GM21717 (cell line): ENCODE measurements around the gene TICAM2.

Experiments
- ATAC-seq: cut with Tn5 transposase; IDR thresholded peaks from one replicate; pipeline ENCODE4 v1.9.1; 2021; ENCODE audit warnings: mild to moderate bottlenecking, moderate library complexity; ENCODE audit not compliant: unreplicated experiment

TICAM2 gene

DNA sequence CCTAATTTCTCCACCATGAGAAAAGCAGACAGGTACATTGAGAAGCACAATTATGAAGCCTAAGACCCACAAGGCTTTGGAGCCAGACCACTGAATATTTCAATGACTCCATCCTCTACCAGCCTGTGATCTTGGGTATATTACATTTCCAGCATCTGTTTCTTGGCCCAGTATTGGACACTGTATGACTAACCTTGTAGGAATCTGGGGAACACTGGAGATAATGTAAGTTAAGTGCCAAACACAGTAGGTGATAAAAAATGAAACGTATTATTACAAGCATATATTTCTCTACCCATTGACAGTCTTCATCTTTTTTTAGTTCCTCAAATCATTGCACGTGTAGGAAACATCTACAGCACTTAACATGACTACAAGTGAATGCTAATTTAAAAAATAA lies 29.1 kb downstream of the TICAM2 start:
- no peak for ATAC-seq

DNA sequence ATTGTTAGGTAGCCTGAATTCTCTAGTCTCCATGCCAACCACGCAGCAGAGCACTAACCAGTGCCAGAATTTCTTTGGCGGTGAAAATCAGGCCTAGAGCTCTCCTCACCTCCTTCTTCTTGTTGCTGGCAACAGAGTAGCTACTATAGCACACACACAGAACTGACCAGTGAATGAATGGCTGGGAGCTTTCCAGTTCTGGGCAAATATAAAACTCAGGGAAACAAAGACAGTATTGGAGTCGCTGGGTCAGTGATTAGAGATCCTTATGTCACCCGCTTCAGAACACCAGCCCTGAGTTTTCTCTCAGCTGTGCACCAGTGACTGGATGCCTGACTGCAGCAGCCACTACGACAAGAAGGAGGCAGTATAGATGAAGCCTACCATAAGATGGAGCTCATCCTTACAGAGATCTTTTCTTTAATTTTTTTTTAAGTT lies 30.8 kb downstream of the TICAM2 start:
- ATAC-seq: no peak

DNA sequence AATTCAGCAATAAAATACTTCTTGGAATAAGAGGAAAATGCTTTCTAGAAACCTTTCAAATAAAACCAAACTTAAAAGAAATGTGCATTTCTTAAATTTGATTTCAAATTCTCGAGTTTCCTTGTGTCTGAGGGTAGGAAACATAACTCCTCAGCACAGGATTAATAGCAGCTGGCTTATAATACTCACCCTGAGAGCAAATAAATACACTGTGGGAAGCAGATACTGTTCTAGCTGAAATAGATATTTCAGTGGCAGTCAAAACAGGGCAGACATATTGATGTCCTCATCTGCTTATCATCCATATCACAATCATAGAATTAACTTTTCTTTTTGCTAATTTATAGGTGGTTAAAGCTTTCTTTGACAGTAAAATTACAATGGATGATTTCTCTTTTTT lies 33.6 kb downstream of the TICAM2 start:
- ATAC-seq: no peak

DNA sequence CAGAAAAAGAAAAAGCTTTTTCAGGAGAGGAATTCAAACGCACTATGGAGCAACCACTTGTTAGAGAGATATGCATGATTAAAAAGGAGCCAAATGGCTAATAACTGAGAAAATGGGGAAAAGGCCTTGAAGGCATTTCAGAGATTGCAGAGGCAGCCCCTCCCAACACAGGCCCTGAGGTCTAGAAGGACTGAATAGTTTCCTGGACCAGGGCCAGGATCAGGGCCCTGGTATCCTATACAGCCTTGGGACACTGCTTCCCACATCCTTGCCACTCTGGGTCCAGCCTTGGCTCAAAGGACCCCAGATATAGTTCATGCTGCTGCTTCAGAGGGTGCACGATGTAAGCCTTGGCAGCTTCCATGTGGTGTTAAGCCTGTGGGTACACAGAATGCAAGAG lies 37.0 kb downstream of the TICAM2 start:
- no peak for ATAC-seq

DNA sequence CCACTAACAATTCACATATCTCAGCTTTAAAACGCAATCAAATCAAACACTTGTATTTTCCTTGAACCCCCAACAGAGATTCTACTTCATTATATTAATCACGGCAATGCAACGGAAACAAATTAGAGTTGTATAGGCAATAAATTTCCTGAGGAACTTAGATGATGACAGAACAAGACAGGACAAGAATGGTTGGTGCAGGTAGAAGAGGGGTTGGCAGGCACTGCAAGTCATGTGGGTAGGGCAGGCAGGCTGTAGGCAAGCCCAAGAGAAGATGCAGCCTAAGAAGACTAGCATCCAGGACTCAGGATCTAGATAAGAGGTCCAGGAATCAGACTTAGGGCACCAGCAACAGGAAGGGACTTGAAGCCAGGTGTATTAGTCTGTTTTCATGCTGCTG lies 41.1 kb downstream of the TICAM2 start:
- no peak for ATAC-seq

DNA sequence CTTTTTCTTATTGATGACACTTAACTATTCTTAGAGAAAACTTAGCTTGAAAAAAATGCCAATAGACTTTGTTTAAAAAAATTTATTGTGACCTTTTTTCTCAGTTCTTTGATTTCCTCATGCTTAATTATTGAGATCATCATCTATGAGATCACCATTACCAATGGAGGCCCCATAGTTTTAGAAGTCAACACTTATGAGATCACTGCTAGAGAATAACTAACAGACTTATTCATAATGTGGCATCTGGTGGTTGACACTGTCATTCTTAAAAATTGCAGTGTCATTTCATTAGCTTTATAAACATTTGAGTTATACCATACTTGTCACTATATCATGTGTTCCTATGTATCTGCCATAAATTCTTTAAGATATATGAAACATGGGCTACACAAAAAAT lies 42.8 kb downstream of the TICAM2 start:
- ATAC-seq: no peak

DNA sequence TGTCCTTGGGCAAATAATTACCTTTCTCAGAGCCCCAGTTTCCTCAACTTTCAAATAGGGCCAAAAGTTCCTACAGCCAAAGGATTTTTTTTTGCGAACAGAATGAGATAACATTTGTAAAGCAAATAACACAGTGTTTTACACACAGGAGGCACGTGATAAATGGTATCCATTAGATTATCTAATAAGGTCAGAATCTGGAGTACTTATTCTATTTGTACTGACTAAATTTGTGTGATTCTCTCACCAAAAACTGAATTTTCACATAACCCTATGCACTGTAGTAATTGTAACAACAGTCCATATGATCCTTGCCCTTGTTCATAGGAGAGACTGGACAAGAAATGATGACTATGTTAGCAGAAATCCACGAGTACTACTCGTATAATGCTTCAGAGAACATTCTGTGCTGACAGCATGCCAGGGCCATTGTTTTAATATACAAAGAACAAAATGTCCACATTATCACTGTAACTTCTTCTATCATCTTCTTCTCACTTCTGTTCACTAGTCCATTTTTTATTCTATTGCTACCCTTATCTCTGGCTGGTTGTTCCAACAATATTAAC lies 43.8 kb downstream of the TICAM2 start:
- ATAC-seq: no peak

DNA sequence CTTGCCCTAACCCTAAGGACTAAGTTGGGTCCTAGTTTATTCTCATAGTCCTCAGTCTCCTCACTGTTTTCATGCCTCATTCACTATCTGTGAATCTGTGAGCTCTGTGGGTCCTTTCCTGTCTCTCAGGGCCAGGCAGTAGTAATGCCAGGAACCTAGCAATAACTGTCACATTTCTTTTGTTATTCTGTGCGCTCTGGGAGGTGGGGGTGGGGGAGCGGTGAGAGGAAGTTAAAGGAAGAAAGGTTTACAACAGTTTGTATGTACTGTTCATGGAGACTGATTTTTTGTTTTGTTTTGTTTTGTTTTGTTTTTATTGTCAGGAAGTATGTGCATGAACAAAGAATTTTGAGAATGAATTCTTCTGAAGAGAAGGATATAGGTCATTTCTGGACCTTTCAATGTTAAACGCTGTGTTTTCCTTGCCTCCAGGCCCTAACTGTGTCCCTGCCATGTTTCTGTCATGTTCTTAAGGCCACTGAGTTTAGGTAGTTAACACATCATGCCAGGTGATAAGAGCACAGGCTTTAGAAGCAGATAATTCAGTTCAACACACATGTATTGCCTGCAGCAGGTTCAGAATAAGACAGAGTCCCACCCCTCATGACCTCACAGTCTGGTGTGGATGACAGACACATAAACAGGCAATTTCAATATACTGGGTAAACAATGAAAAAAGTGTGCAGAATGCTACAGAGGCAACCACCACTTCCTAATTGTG lies 44.5 kb downstream of the TICAM2 start:
- ATAC-seq: no peak

DNA sequence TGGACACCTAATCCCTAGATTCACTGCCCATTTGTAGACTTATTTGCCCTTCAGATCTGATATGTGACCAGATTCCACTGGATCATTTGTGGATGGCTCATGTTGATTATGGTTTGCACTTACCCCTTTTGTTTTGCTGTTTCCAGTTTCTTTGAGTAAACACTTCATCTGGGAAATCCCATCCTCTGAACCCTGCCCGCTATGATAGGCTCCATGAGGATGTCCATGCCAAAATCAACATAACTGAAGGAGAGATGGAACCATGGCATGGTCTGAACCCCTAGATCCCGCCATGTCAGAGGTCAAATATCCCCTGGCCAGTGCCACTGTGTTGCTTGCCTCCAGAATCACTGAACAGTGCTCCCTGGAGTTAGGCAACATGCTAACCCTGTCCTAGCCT lies 46.0 kb downstream of the TICAM2 start:
- no peak for ATAC-seq

DNA sequence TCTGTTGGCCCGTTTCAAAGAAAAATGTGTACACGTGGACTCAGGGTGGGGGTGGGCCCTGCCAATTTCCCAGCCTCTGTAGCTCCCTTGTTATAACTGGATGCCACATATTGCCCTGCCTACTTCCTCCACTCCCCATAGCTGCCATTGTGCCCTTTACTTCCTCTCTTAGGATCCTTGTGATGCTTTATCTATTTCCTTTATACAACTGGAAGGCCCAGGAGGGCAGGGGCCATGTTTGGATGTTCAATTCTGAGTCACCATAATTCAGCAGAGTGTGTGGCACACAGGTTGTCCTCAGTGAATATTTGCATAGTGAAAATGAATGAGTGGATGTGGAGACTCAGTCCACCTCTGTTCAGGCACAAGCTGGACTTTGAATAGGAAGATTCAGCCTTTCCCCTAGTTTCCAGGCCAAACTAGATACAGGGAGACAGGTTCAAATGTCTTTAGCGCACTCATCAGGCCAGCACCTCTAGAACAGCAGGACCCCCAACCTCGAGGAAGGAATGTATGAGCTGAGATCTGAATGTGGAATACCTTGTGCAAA lies 47.1 kb downstream of the TICAM2 start:
- ATAC-seq: no peak

DNA sequence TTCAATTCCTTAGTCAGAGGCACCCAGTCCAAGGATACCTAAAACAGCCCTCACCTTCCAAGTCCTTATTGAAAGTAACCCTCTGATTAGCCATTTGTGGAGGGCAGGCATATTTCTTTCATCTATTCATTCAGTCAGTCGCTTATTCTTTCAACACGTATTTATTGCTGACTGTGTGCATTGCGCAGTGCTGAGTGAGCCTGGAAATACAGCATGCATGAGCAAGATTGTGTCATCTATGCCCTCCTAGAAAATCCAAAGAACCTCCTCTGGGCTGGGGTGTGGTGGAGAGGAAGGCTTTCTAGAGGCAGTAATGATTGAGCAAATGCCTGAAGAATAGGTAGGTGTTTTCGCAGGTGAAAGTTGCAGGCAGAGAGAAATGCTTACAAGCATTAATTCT lies 49.2 kb downstream of the TICAM2 start:
- no peak for ATAC-seq

DNA sequence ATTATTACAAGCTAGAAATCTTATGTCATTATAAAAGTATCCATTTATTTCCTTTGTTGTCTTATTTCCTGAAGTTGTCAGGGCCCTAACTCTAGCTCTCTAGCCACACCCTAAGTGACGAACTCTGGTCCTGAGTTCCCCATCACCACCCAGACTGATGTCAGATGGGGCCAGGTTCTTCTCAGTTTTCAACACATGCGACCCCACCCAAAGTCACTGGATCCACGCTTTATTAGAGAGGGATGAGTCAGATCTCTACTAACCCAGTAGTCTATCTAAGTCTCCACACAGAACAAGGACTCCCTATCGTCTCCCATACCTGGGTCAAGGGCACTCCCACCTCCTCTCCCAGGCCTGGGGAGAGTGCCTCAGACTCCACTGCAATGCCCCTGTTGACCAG lies 50.9 kb downstream of the TICAM2 start:
- no peak for ATAC-seq

DNA sequence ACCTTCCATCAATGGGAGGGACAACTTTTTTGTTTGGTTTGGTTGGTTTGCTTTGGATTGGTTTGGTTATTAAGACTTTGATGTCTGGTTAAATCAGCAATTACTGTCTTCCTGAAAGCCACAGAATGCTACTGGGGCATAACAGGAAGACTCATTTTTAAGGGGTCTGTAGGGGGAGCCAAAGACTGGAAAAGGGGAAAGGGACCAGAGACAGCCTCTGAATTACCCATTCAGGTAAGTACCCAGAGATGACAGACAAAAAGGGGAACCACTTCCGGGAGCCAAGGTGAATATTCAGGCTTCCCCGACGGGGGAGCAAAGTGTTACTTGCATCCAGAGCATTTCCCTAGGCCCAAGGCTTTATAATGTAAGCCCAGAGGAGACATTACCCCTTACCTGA lies 53.1 kb downstream of the TICAM2 start:
- no peak for ATAC-seq

DNA sequence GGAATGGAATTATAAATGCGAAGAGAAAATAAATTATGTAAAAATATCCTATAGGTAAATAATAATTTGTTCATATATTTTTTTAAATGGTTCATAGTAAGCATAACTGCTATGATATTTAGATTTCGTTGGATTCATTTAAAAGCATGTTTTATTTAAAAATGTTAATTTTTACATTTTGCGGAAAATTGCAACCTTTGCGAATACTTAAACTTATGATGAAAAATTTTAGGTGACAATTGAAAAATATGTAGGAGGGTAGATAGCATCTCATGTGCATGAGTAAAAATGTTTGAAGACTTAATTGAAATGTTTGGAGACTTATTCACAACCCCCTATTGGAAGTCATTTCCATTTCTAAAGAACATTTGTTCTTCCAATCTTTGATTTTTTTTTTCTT lies 53.6 kb downstream of the TICAM2 start:
- ATAC-seq: no peak

DNA sequence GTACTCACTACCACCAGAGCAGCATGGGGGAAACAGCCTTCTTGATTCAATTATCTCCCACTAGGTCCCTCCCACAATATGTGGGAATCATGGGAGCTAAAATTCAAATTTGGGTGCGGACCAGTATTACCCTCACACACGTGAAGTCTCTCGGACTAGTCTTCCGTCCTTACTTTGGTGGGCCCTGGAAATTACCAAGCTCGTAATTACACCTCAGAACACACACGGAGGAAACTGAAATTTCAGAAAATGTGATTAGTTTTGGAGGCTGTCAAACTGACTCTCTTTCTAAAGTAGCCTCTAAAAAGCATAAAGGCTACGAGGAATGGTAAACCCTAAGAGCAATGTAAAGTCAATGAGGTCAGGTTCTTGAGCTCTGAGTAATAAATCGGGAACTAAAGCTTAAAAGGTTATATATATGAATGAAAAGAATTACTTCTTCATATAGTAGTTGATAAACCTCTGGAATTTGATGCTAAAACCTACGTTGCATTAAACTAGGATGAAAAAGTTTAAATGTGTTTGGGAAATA lies 56.9 kb downstream of the TICAM2 start:
- ATAC-seq: no peak

DNA sequence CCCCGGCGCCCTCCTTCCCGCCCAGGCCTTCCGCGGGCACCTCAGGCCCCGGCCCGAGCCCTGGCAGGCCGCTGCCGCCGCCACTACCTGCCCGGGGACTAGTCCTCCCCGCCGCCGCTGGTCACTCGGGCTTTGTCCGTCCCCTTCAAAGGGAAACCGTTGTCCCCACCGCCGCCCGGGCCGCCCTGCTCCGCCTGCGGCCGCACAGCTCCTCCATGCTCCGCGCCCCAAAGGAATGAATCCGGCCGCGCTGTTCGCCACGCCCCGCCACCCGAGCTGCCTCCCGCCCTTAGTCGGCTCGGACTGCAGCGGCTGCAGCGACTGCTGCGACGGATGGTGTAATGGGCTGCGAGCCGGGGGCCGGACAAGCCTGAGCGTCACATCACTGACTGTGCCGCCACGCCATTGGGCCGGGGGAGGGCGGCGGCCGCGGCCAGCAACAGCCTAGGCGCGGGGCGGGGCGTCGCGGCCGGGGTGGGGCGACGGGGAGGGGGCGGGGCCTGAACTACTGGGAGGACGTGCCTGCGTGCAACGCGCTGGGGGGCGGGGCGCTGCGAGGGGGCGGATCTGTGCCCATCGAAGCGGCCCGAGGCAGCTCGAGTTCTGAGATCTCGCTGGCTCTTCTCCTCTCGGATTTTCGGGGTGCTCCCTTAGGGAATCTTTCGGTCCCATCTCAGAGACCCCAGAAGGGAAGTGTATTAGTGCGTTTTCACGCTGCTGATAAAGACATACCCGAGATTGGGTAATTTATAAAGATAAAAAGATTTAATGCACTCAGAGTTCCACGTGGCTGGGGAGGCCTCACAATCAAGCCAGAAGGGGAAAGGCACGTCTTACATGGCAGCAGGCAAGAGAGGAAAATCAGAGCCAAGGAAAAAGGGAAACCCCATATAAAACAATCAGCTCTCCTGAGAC lies 57.6 kb downstream of the TICAM2 start, which contains the start of gene FEM1C:
Gene FEM1C, minus strand, starts transcription at position 340 of the 915 bp plus-strand sequence. CDS start 1,282 bp downstream, outside the sequence.
- peak; percentile 97 for ATAC-seq

DNA sequence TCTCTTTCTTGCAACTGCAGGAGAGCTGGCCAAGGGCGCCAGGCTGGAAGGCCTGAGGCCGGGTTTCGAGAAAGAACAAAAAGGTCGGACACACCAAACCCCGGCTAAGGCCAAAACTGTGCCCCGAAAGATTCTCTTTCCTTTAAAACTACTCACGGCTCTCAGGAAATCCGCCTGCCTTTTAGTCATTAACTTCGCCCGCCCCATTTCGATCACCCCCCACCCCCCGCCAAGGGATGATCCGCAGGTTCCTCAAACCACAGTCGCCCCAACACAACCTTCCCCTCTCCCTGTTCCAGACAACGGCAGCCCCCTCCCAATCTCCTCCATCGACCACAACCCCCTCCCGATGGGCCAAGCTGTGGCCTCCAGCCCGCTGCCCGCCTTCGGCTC lies 58.2 kb downstream of the TICAM2 start:
- ATAC-seq: peak; percentile 15

DNA sequence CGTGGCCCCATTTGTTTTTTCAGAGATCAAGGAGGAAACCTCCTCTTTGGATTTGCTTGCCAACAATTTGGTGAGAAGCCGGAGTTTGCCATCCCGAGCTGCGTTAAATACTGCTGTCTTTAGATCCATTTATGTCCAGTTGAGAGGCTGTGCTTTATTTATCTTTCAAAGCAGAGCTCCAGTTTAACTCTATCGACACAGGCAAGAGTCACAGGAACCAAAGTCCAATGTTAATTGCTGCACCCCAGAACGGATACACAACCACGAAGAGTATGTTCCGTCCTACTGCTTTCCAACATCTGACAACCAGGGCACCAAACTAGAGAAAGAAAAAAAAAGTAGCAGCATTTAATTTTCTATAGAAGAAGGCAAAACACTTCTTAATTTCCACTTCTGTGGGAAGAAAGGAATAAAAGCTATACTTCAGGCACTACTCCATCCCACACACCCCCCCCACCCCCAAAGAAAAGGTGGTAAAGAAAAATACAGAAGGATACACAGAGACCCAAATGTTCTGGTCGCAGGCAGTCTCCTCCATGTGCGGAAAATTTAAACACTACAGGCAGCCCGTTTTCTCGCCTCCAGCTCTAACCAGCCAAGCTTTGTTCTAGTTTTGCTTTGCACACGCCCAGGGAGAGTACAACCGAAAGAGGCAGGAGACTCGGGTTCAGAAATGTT lies 58.8 kb downstream of the TICAM2 start:
- ATAC-seq: peak; percentile 45

DNA sequence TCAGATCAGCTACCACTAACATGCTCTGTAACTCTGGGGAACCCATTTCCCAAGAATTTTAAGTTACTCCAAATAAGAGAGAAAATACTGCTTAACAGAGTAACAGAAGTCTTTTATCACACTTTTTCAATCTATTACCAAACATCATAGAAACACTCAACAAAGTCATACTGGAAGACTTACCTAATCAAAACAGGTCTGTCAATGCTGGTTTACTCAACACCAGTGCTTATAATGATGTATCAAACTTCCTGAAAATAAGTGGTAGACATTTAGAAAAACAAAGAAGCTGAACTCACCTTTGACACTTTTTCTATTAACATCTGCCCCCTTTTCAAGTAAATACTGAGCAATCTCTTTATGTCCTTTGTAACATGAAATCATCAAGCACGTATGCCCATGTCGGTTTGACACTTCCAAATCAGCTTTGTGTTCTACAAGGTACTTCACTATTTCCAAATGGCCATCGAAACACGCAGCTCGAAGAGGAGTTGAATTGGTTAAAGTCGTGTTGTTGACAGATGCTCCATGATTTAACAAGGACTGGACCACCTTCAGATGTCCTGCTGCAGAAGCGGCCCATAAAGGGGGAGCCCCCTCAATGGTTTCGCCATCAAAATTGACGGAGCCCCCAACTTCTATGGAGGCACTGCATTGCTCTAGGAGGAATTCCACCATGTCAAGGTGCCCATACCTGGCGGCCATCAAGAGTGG lies 59.5 kb downstream of the TICAM2 start:
- no peak for ATAC-seq

DNA sequence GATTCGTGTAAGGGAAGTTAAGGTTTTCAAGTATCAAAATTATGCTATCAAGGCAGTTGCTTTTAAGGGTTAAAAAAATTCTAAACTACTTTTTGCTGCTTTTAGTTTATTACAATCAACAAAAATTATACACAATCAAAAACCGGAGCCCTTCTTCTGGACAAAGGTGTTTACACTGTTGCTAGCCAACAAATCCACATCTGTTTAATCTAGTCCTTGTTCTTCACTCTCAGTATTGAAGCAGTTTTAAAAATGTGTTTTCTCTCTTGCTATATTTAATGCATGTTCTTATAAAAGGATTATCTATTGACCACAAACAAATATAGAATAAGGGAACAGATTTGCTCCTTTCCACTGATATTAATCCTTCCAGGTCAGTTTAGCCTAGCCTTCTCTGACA lies 60.2 kb downstream of the TICAM2 start:
- ATAC-seq: no peak
